GM18520 (cell line): ENCODE results near the gene NOTCH1.
"Not testable (repeated sequence)": the region's sequence is repeated elsewhere in the genome, so short reads cannot be mapped to it uniquely, and the experiment has no call there.

Experiments used
- ATAC-seq: cut with Tn5 transposase; IDR thresholded peaks from one replicate; pipeline ENCODE4 v1.9.1; 2021; ENCODE audit not compliant: unreplicated experiment

The NOTCH1 gene

DNA sequence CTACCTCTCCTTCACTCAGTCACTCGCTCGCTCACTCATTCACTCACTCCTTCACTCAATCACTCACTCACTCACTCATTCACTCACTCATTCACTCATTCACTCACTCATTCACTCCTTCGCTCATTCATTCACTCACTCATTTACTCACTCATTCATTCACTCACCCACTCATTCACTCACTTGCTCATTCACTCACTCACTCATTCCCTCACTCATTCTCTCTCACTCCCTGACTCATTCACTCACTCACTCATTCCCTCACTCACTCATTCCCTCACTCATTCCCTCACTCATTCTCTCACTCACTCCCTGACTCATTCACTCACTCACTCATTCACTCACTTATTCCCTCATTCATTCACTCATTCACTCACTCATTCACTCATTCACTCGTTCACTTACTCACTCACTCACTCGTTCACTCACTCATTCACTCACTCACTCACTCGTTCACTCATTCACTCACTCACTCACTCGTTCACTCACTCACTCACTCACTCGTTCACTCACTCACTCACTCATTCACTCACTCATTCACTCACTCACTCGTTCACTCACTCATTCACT, 33.9 kb upstream of the NOTCH1 start:
- not testable (repeated sequence) for ATAC-seq

- no peak for ATAC-seq
These were observed 33.2 kb upstream of the NOTCH1 start for GRCh38 chr9:136578915-136579649.

DNA sequence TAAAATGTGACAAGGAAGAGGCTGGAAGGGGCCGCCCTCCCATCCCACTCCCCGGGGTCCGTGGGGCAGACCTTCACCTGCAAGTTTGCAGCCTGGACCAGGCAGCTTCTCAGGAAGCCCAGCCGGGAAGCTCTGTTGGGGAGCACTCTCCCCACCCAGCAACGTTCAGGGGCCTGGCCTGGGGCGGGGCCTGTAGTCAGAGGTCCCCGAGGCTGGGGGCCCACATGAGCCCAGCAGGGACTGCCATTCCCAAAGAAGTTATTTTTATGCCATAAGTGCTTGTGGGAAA, 32.7 kb upstream of the NOTCH1 start:
- ATAC-seq, result no peak

- ATAC-seq, result no peak
These were observed 32.2 kb upstream of the NOTCH1 start for GRCh38 chr9:136577941-136578625.

GRCh38 chr9:136576269-136576626, 30.4 kb upstream of the NOTCH1 start:
- ATAC-seq, result no peak

- no peak for ATAC-seq
These were observed 29.9 kb upstream of the NOTCH1 start for GRCh38 chr9:136575626-136576268.

DNA sequence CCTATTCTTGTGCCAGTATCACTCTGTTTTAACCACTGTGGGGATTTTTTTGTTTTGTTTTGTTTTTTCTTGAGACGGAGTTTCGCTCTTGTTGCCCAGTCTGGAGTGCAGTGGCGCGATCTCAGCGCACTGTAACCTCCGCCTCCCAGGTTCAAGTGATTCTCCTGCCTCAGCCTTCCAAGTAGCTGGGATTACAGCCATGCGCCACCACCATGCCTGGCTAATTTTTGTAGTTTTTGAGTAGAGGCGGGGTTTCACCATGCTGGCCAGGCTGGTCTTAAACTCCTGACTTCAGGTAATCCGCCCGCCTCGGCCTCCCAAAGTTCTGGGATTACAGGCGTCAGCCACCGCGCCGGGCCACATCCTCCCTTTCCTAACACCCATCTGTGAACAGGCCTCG, 28.8 kb upstream of the NOTCH1 start:
- ATAC-seq, result not testable (repeated sequence)

DNA sequence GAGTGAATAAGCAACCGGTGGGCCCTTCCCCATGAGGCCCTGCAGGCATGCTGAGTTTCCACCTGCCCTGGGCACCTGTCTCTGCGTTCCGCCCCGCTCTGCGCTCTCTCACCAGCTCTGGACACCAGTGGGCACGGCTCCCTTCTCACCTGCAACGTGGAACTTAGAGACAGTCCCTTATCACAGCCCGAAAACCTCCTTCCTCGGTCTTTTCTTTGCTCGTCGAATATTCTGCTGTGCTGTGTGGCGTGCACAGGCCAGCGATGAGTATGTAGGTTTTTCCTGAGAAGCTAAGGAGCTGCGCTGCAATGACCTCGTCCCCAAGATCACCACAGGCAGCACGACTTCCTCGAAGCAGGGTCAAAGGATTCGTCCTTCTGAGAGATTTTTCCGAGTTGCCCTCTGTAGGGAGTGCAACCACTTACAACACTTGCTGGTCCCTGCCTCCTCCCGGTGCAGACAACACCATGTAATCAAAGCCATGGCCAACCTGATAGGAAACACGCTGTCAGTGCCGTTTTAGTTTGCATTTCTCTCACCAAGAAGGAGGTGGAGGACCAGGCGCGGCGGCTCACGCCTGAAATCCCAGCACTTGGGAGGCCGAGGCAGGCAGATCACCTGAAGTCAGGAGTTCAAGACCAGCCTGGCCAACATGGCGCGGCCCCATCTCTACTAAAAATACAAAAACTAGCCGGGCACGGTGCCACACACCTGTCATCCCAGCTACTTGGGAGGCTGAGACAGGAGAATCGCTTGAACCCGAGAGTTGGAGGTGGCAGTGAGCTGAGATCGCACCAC, 27.2 kb upstream of the NOTCH1 start:
- no peak for ATAC-seq

- no peak for ATAC-seq
These were observed 26.4 kb upstream of the NOTCH1 start for GRCh38 chr9:136572003-136572827.

GRCh38 chr9:136571531-136571930, 25.7 kb upstream of the NOTCH1 start:
- ATAC-seq, result no peak

GRCh38 chr9:136570916-136571315, 25.1 kb upstream of the NOTCH1 start:
- no peak for ATAC-seq

DNA sequence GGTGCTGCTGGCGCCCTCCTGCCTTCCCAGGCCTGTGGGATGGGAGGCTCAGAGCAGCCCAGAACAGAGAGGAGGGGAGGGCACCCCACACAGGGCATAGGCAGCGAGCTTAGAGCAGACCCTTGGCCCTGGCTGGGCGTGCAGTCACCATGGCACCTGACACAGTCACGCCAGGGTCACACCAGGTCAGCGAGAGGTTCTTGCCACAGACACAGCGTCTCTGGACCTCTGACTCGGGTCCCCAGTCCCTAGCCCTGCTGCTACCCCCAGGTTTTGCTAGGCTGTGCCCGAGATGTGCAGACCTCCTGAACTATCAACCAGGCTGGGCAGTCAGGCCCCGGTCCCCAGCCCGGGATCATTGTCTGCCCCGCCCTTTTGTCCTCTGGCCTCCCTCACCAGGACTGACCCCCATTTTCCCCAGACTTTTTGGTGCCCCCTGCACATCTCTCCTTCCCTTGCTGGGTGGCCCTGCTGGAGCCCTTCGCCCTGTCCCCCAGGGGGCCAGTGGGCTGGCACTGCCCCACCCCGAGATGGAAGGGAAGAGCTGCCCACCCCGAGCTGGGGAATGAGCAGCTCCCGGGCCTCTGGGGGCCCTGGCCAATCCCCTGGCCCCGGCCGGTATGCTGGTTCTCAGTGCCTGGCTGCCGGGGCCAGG, 24.5 kb upstream of the NOTCH1 start:
- no peak for ATAC-seq

DNA sequence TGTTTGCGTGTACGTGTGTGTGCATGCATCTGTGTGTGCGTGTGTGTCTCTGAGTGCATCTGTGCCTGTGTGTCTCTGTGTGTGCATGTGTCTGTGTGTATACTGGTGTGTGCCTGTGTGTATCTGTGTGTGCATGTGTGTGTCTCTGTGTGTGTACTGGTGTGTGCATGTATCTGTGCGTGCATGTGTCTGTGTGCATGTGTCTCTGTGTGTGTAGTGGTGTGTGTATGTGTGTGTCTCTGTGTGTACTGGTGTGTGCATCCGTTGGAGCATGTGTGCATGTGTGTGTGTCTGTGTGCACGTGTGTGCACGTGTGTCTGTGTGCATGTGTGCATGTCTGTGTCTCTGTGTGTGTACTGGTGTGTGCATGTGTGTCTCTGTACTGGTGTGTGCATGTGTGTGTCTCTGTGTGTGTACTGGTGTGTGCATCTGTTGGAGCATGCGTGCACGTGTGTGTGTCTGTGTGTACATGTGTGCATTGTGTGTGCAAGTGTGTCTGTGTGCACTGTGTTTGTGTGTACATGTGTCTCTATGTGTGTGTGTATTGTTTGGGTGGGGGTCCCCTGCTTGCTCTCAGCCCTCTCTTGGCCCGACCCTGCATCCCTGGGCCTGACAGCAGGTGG, 23.8 kb upstream of the NOTCH1 start:
- ATAC-seq, result no peak

DNA sequence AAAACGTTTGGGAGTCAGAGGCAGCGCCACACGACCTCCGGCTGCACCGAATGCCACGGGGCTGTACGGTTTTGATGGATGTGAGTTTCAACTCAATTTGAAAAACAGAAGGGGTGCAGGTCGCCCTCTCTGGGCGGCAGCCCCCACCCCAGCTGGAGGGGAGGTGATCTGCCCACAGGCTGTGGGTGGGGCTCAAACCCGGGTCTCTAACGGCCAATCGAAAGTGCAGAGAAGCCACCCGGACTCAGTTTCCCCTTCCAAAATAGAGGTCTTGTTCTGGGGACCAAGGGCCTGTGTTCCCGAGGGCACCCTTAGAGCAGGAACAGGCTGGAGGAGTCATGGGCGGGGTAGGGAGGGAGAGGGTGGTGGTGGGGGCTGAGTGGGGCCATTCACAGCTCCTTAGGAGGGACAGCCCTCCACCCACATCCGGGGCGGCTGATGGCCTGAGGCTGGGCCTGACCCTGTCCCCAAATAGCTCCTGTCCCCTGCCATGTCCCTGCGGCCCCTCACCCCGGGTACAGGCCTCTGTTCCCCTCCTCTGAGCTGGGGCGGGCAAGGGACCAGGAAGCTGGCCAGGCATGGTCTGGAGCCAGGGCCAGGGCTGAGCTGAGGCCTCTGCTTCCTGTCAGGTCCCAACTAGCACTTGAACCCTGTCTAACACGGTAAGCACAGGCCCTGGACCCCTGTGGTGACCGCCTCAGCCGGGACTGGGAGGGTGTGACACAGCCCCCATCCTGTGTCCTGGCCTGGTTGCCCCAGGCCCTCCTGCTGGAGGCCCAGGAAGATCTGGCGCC, 22.6 kb upstream of the NOTCH1 start:
- no peak for ATAC-seq

DNA sequence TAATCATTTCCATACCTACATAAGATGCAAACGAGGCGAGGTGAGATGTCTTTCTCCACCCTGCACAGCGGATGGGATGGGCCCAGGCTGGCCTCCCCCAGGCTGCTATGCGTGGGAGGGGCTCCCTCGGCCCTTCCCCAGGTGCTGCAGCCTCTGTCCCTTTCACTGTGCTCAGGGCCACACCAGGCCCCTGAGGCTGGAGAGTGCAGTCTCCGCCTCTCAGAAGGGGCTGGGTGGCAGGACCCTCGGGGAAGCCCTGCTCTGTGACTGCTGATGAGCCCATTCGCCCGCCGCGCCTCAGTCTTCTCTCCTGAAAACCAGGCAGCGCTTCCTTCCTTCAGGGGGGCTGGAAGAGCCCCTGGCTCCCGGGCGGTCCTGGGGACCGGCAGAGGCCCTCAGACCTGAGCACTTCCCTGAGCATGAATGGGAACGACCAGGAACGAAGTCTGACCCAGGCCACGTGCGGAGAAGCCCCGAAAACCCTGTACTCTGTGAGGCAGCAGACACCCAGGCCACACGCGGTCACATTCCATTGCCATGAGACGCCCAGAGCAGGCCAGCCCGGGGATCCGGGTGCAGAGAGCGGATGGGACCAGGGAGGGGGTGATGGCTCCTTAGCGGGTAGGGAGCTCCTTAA, 21.9 kb upstream of the NOTCH1 start:
- ATAC-seq, result no peak

- ATAC-seq, result no peak
These were observed 21.1 kb upstream of the NOTCH1 start for GRCh38 chr9:136566901-136567300.

GRCh38 chr9:136566553-136566895, 20.7 kb upstream of the NOTCH1 start:
- no peak for ATAC-seq
